ENCODE results near the gene CST1.
"Not testable (repeated sequence)": the region's sequence is repeated elsewhere in the genome, so short reads cannot be mapped to it uniquely, and the experiment has no call there.

The CST1 gene

GRCh38 chr20:23750786-23751185, at the start of gene CST1:
Gene CST1 (minus strand): TSS chr20:23750935. CDS start chr20:23750866, 69 bp downstream.
- DNase-seq, result not testable (repeated sequence)

- DNase-seq, result peak; percentile 24
These were observed 48.6 kb upstream of the CST1 start for GRCh38 chr20:23799216-23799847.

- DNase-seq, result no peak
These were observed 44.8 kb upstream of the CST1 start for GRCh38 chr20:23795526-23795925.

GRCh38 chr20:23794841-23795240, 44.1 kb upstream of the CST1 start:
- no peak for DNase-seq

- no peak for DNase-seq
These were observed 43.3 kb upstream of the CST1 start for GRCh38 chr20:23794065-23794464.

GRCh38 chr20:23783447-23783846, 32.7 kb upstream of the CST1 start:
- no peak for DNase-seq

GRCh38 chr20:23782366-23782983, 31.7 kb upstream of the CST1 start:
- DNase-seq, result peak; percentile 60

GRCh38 chr20:23778676-23779075, 27.9 kb upstream of the CST1 start:
- not testable (repeated sequence) for DNase-seq

- DNase-seq, result not testable (repeated sequence)
These were observed 26.6 kb upstream of the CST1 start for GRCh38 chr20:23777380-23777779.

- DNase-seq, result no peak
These were observed 25.5 kb upstream of the CST1 start for GRCh38 chr20:23776067-23776771.

- no peak for DNase-seq
These were observed 23.3 kb upstream of the CST1 start for GRCh38 chr20:23774081-23774480.

GRCh38 chr20:23773579-23773978, 22.8 kb upstream of the CST1 start:
- no peak for DNase-seq

GRCh38 chr20:23773127-23773526, 22.4 kb upstream of the CST1 start:
- no peak for DNase-seq

GRCh38 chr20:23772074-23772473, 21.3 kb upstream of the CST1 start:
- no peak for DNase-seq

- DNase-seq, result no peak
These were observed 19.6 kb upstream of the CST1 start for GRCh38 chr20:23770384-23770783.

GRCh38 chr20:23768520-23768919, 17.8 kb upstream of the CST1 start:
- not testable (repeated sequence) for DNase-seq

- DNase-seq, result no peak
These were observed 15.8 kb upstream of the CST1 start for GRCh38 chr20:23766531-23766930.

GRCh38 chr20:23765578-23765977, 14.8 kb upstream of the CST1 start:
- no peak for DNase-seq

GRCh38 chr20:23764630-23765029, 13.9 kb upstream of the CST1 start:
- not testable (repeated sequence) for DNase-seq

- DNase-seq, result no peak
These were observed 12.6 kb upstream of the CST1 start for GRCh38 chr20:23763345-23763744.

GRCh38 chr20:23759306-23759940, 8.7 kb upstream of the CST1 start:
- DNase-seq, result no peak

GRCh38 chr20:23756792-23757191, 6.1 kb upstream of the CST1 start:
- DNase-seq, result not testable (repeated sequence)

GRCh38 chr20:23755131-23755611, 4.4 kb upstream of the CST1 start:
- DNase-seq, result not testable (repeated sequence)
